Measurements from ENCODE around the gene DGKG.

DGKG gene

GRCh38 chr3:186367631-186368030 lies 5.6 kb upstream of the DGKG start:
- no peak for DNase-seq (ENCODE audit: low read depth)

- DNase-seq (ENCODE audit: low read depth) = no peak
Observed at GRCh38 chr3:186366206-186366605, 4.2 kb upstream of the DGKG start.

- DNase-seq (ENCODE audit: low read depth) = no peak
Observed at GRCh38 chr3:186365202-186365974, 3.4 kb upstream of the DGKG start.

GRCh38 chr3:186362988-186363387 lies 954 bp upstream of the DGKG start:
- DNase-seq (ENCODE audit: low read depth) = no peak

GRCh38 chr3:186362537-186362842 lies 456 bp upstream of the DGKG start:
- no peak for DNase-seq (ENCODE audit: low read depth)

GRCh38 chr3:186361246-186361761 lies 730 bp downstream of the DGKG start:
- no peak for DNase-seq (ENCODE audit: low read depth)

GRCh38 chr3:186360779-186361178 lies 1.3 kb downstream of the DGKG start:
- DNase-seq (ENCODE audit: low read depth) = no peak

- DNase-seq (ENCODE audit: low read depth) = no peak
Observed at GRCh38 chr3:186359078-186359477, 3.0 kb downstream of the DGKG start.

- no peak for DNase-seq (ENCODE audit: low read depth)
Observed at GRCh38 chr3:186356152-186356551, 5.9 kb downstream of the DGKG start.

- DNase-seq (ENCODE audit: low read depth) = no peak
Observed at GRCh38 chr3:186354100-186354499, 7.9 kb downstream of the DGKG start.

GRCh38 chr3:186352369-186352768 lies 9.7 kb downstream of the DGKG start:
- DNase-seq (ENCODE audit: low read depth) = no peak

GRCh38 chr3:186342197-186342596 lies 19.8 kb downstream of the DGKG start:
- DNase-seq (ENCODE audit: low read depth) = no peak

GRCh38 chr3:186340204-186340603 lies 21.8 kb downstream of the DGKG start:
- DNase-seq (ENCODE audit: low read depth) = no peak

GRCh38 chr3:186339180-186339918 lies 22.7 kb downstream of the DGKG start:
- no peak for DNase-seq (ENCODE audit: low read depth)

- DNase-seq (ENCODE audit: low read depth) = no peak
Observed at GRCh38 chr3:186333256-186333655, 28.8 kb downstream of the DGKG start.

- DNase-seq (ENCODE audit: low read depth) = no peak
Observed at GRCh38 chr3:186330772-186331460, 31.1 kb downstream of the DGKG start.

- DNase-seq (ENCODE audit: low read depth) = no peak
Observed at GRCh38 chr3:186329589-186329988, 32.4 kb downstream of the DGKG start.

- no peak for DNase-seq (ENCODE audit: low read depth)
Observed at GRCh38 chr3:186327912-186328487, 34.0 kb downstream of the DGKG start.

GRCh38 chr3:186322761-186323160 lies 39.3 kb downstream of the DGKG start:
- no peak for DNase-seq (ENCODE audit: low read depth)

GRCh38 chr3:186321746-186322145 lies 40.3 kb downstream of the DGKG start:
- no peak for DNase-seq (ENCODE audit: low read depth)

GRCh38 chr3:186320862-186321568 lies 41.0 kb downstream of the DGKG start:
- DNase-seq (ENCODE audit: low read depth) = no peak

- no peak for DNase-seq (ENCODE audit: low read depth)
Observed at GRCh38 chr3:186319945-186320344, 42.1 kb downstream of the DGKG start.
